NCI-H82 treated with DMSO at 0.1 percent for 48 hours (cell line): ENCODE data around the gene RAB37.
A peak's percentile ranks its signal among the peaks of the same experiment; 100 is the strongest.

Source experiments
- DNase-seq: peaks from one replicate; lab custom pipeline; 2025; ENCODE audit not compliant: unreplicated experiment; lab: John Stamatoyannopoulos, UW

The RAB37 gene

GRCh38 chr17:74728033-74728701 lies 8.9 kb upstream of the RAB37 start:
- DNase-seq: no peak

DNA sequence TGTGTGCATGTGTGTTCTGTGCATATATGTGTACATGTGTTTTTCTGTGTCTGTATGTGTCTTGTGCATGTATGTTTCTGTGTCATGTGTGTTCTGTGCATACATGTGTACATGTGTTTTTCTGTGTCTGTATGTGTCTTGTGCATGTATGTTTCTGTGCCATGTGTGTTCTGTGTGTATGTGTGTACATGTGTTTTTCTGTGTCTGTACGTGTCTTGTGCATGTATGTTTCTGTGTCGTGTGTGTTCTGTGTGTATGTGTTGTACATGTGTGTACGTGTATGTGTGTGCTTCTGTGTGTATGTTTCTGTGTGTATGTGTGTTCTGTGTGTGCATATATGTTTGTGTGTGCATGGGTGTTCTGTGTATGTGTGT lies 8.4 kb upstream of the RAB37 start:
- DNase-seq: no peak

- no peak for DNase-seq
Measured at GRCh38 chr17:74729368-74729767, 7.7 kb upstream of the RAB37 start.

GRCh38 chr17:74729866-74730265 lies 7.2 kb upstream of the RAB37 start:
- no peak for DNase-seq

GRCh38 chr17:74730491-74731346 lies 6.3 kb upstream of the RAB37 start:
- no peak for DNase-seq

DNA sequence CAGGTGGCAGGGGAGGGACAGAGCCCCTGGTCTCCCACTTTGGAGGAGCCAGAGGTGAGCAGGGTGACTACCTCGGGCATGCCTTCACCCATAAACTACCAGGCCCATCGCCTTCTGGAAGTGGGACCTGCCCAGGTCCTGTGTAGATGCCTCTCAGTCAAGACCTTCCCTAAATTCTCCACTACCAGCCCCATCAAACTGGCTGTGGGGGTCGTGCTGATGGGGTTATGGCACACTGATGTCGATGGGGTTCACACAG lies 5.8 kb upstream of the RAB37 start:
- DNase-seq: no peak

GRCh38 chr17:74732042-74732867 lies 4.8 kb upstream of the RAB37 start:
- no peak for DNase-seq

- DNase-seq: no peak
Measured at GRCh38 chr17:74733365-74734122, 3.5 kb upstream of the RAB37 start.

DNA sequence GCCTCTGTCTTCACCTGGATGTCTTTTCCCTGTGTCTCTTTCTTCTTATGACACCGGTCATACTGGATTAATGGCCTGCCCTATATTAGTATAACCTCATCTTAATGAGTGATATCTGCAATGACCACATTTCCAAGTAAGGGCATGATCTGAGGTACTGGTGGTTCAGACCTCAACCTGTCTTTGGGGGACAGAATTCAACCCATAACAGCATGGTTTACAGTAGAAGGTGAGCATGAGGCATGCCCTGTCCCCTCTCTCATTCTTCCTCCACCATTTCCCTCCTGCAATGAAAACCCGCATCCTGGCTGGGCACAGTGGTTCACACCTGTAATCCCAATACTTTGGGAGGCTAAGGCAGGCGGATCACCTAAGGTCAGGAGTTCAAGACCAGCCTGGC lies 2.8 kb upstream of the RAB37 start:
- no peak for DNase-seq

GRCh38 chr17:74737299-74738050 lies 419 bp downstream of the RAB37 start:
- DNase-seq: peak; percentile 51

GRCh38 chr17:74738051-74738996 lies 1.3 kb downstream of the RAB37 start:
- no peak for DNase-seq

- DNase-seq: no peak
Measured at GRCh38 chr17:74739227-74739831, 2.3 kb downstream of the RAB37 start.

DNA sequence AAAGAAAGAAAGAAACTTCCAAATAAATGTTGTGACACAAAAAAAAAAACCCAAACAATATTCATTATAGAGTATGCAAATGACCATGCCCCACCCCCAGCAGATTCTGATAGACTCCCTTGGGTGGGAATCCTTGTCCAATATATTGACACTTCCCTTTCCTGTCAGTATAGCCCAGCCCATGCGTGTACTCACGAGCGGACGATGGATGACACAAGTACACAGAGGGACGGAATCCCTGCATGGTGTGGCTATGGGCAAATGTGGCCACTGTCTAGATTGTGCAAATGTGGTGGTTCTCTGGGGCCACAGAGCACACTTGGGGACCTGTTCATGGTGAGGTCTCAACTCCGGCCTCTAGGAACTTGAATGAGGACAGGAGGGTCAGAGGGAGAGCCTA lies 3.1 kb downstream of the RAB37 start:
- no peak for DNase-seq

- DNase-seq: no peak
Measured at GRCh38 chr17:74740641-74741387, 3.8 kb downstream of the RAB37 start.

DNA sequence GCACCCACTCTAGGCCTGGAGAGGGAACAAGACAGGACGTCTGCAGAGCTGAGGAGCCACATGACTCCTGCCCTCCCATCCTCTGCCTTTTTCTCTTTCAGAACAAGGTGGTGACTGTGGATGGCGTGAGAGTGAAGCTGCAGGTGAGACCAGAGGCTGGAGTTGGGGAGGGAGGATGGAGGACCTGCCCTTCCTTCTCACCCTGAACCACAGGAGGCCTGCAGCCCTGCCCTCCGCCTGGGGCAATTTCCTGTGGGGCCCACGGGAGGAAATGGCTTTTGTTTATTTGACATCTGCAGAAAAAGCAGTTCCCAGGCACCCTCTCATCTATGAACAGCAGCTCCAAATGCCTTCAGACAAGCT lies 5.1 kb downstream of the RAB37 start:
- DNase-seq: no peak

DNA sequence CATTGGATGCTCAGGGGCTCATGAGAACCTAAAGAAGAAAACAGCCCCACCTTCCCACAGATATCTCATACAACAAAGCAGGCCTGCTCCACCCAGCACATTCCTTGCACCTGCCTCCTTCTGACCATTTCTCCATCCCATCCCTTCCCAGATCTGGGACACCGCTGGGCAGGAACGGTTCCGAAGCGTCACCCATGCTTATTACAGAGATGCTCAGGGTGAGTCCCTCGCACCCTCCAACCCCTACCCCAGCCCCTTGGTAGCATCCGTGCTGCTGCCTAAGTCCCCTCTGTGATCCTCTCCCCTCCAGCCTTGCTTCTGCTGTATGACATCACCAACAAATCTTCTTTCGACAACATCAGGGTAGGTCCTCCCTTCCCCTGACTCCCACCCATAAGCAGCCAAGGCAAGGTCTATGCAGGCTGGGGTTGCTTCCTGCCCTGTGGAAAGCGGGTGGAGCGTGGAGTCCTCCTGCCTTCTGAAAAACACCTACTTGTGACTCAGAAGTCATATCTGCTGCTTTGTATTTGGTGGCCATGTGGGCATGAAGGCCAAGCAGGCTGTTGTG lies 6.0 kb downstream of the RAB37 start:
- no peak for DNase-seq

- no peak for DNase-seq
Measured at GRCh38 chr17:74743755-74744154, 6.7 kb downstream of the RAB37 start.

DNA sequence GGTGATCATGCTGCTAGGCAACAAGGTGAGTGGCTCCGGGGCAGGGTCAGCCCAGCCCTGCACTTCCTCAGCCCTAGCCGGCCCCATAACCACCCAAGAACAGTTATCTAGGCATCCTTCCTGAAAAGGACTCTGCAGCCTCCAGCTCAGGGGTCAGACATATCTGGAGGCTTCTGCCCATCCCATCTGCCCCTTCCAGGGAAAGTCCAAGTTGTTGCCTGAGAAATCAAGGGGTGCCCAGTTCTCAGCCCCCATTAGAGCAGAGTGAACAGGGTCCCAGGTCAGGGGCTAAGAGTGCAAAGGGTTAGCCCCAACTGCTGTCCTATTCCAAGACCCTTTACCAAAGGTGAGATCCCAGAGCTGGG lies 7.3 kb downstream of the RAB37 start:
- no peak for DNase-seq
